RPMI8226 (cell line): ENCODE results near the gene MSH5.

Source experiments
- DNase-seq: peaks from one replicate; pipeline ENCODE4 v3.0.0-alpha.2; 2015

Gene MSH5

GRCh38 chr6:31730631-31731086, 9.1 kb upstream of the MSH5 start:
- DNase-seq, result no peak

- no peak for DNase-seq
These were observed 7.8 kb upstream of the MSH5 start for GRCh38 chr6:31732029-31732428.

- no peak for DNase-seq
These were observed 6.1 kb upstream of the MSH5 start for GRCh38 chr6:31733734-31734133.

GRCh38 chr6:31734247-31734820, 5.5 kb upstream of the MSH5 start:
- DNase-seq, result no peak

GRCh38 chr6:31734821-31735406, 4.9 kb upstream of the MSH5 start:
- peak; percentile 60 for DNase-seq

- DNase-seq, result peak; percentile 78
These were observed 3.6 kb upstream of the MSH5 start, which contains the start of gene CLIC1 for GRCh38 chr6:31736021-31736767. CLIC1 (minus strand) TSS chr6:31736530; CDS start chr6:31736300, 230 bp downstream.

GRCh38 chr6:31736768-31737314, 3.0 kb upstream of the MSH5 start:
- no peak for DNase-seq

- peak; percentile 37 for DNase-seq
These were observed 2.4 kb upstream of the MSH5 start for GRCh38 chr6:31737315-31737990.

GRCh38 chr6:31737991-31738979, 1.5 kb upstream of the MSH5 start:
- peak; percentile 87 for DNase-seq

- peak; percentile 58 for DNase-seq
These were observed 805 bp downstream of the MSH5 start for GRCh38 chr6:31740397-31741223.

GRCh38 chr6:31741815-31742214, 2.0 kb downstream of the MSH5 start:
- DNase-seq, result no peak

GRCh38 chr6:31742894-31743293, 3.1 kb downstream of the MSH5 start:
- DNase-seq, result no peak

- DNase-seq, result no peak
These were observed 4.6 kb downstream of the MSH5 start for GRCh38 chr6:31744422-31744821.

- no peak for DNase-seq
These were observed 9.7 kb downstream of the MSH5 start for GRCh38 chr6:31749301-31750036.

- no peak for DNase-seq
These were observed 10.7 kb downstream of the MSH5 start for GRCh38 chr6:31750411-31751022.

GRCh38 chr6:31752739-31753319, 13.0 kb downstream of the MSH5 start:
- DNase-seq, result no peak

GRCh38 chr6:31758281-31758680, 18.5 kb downstream of the MSH5 start:
- DNase-seq, result no peak

GRCh38 chr6:31760790-31761189, 21.0 kb downstream of the MSH5 start:
- DNase-seq, result no peak

- DNase-seq, result no peak
These were observed 21.5 kb downstream of the MSH5 start for GRCh38 chr6:31761343-31761742.
